HL-60 (cell line): ENCODE measurements around the gene HLA-DMA.

ENCODE experiments used
- DNase-seq, 2 experiments: peaks; one replicate each; pipeline ENCODE4 v3.0.0-alpha.2; 2010 to 2020; ENCODE audit warnings: low read depth in 1 of 2, low spot score in 1 of 2
- H3K27ac ChIP-seq: fragments of 250-450 bp; sonication (Bioruptor Pico); replicated peaks from 2 replicates; pipeline ENCODE4 v1.5.1; 2020; ENCODE audit warnings: mild to moderate bottlenecking, moderate library complexity
- H3K27me3 ChIP-seq: fragments of 250-450 bp; sonication (Bioruptor Pico); 2 replicates; pipeline ENCODE4 v1.5.1; 2021; ENCODE audit warnings: mild to moderate bottlenecking, moderate library complexity; ENCODE audit not compliant: insufficient read depth, poor library complexity, severe bottlenecking
- H3K4me3 ChIP-seq: replicated peaks from 2 replicates; pipeline ENCODE4 v1.5.1; 2011; ENCODE audit warnings: mild to moderate bottlenecking, control low read depth, low read length; ENCODE audit not compliant: insufficient read depth
- CTCF ChIP-seq: IDR thresholded peaks from one replicate; pipeline ENCODE4 v1.5.1; 2011; ENCODE audit warnings: low read length, control low read depth, inconsistent platforms; ENCODE audit not compliant: insufficient read depth
- GABPA ChIP-seq: IDR thresholded peaks from 2 replicates; pipeline ENCODE4 v1.6.1; 2012; ENCODE audit warnings: low read depth
- POLR2AphosphoS5 ChIP-seq: IDR thresholded peaks from 2 replicates; pipeline ENCODE4 v1.6.1; 2012; ENCODE audit warnings: low read depth
- REST ChIP-seq: IDR thresholded peaks from 2 replicates; pipeline ENCODE4 v1.6.1; 2012; ENCODE audit warnings: low read depth; ENCODE audit not compliant: insufficient replicate concordance
- SPI1 ChIP-seq: IDR thresholded peaks from 2 replicates; pipeline ENCODE4 v1.6.1; 2012; ENCODE audit warnings: low read depth, mild to moderate bottlenecking, borderline replicate concordance

HLA-DMA gene

GRCh38 chr6:32968867-32969684, 16.2 kb upstream of the HLA-DMA start:
- peak overlapping the region; percentile 99 for H3K27ac ChIP-seq
- H3K27me3 ChIP-seq, result no peaks in the 10 kb centered on the region
- peak overlapping the region; percentile 68 for H3K4me3 ChIP-seq
- peak; percentile 72 to 91 for DNase-seq
- no peak for TF ChIP-seq GABPA
- TF ChIP-seq POLR2AphosphoS5, result peak; percentile 74; the same call in 1 of the 2 replicates
- TF ChIP-seq CTCF, result no peak
- peak; percentile 51 for TF ChIP-seq REST
- peak; percentile 42; the same call in 1 of the 2 replicates for TF ChIP-seq SPI1

GRCh38 chr6:32968093-32968866, 15.4 kb upstream of the HLA-DMA start, which contains the start of gene BRD2:
TSS of gene BRD2 (plus strand) at chr6:32968594. CDS start at chr6:32972899, 4,305 bp downstream.
- Histone ChIP-seq H3K4me3 (peak within 1 kb of the TSS; percentile 68), H3K27ac (peak within 1 kb of the TSS; percentile 99), H3K27me3 (no peaks in the 10 kb centered on the region)
- peak; percentile 95 to 97 for DNase-seq
- peak; percentile 30 for TF ChIP-seq REST
- no peak for TF ChIP-seq SPI1
- peak; percentile 72 for TF ChIP-seq POLR2AphosphoS5

GRCh38 chr6:32967151-32968091, 14.5 kb upstream of the HLA-DMA start:
- H3K27ac ChIP-seq, result peak overlapping the region; percentile 99
- TF ChIP-seq CTCF (peak; percentile 44), SPI1 (peak; percentile 79), REST (no peak)
- peak in 1 of 2 experiments; percentile 76 for DNase-seq

More at GRCh38 chr6:32967151-32968091, 14.5 kb upstream of the HLA-DMA start:
- Histone ChIP-seq H3K4me3 (peak overlapping the region; percentile 68), H3K27me3 (no peaks in the 10 kb centered on the region)
